HEK293 (cell line): ENCODE results near the gene GEMIN7.

Source experiments
- BCL11A ChIP-seq: fragments of 450-650 bp; formaldehyde crosslinking; IDR thresholded peaks from 2 replicates; pipeline ENCODE4 v1.5.1; 2016; ENCODE audit warnings: low read depth, missing biosample characterization, missing genetic modification characterization
- GLI2 ChIP-seq: fragments of 450-650 bp; formaldehyde crosslinking; IDR thresholded peaks from 2 replicates; pipeline ENCODE4; 2017; ENCODE audit warnings: missing biosample characterization, missing genetic modification characterization, low read depth, borderline replicate concordance
- GLI4 ChIP-seq: fragments of 450-650 bp; formaldehyde crosslinking; IDR thresholded peaks from 2 replicates; pipeline ENCODE4 v1.5.1; 2016; ENCODE audit warnings: missing biosample characterization, missing genetic modification characterization
- KLF16 ChIP-seq: fragments of 450-650 bp; formaldehyde crosslinking; IDR thresholded peaks from 2 replicates; pipeline ENCODE4 v1.5.1; 2017; ENCODE audit warnings: missing biosample characterization, missing genetic modification characterization
- KLF7 ChIP-seq: fragments of 450-650 bp; formaldehyde crosslinking; IDR thresholded peaks from 2 replicates; pipeline ENCODE4 v1.5.1; 2016; ENCODE audit warnings: missing biosample characterization, missing genetic modification characterization, borderline replicate concordance
- MYNN ChIP-seq: fragments of 450-650 bp; formaldehyde crosslinking; IDR thresholded peaks from 2 replicates; pipeline ENCODE4 v1.5.1; 2016; ENCODE audit warnings: missing biosample characterization, missing genetic modification characterization, borderline replicate concordance
- OSR2 ChIP-seq: fragments of 450-650 bp; formaldehyde crosslinking; IDR thresholded peaks from 2 replicates; pipeline ENCODE4 v1.5.1; 2016; ENCODE audit warnings: missing biosample characterization, missing genetic modification characterization
- RBAK ChIP-seq: fragments of 450-650 bp; formaldehyde crosslinking; IDR thresholded peaks from 2 replicates; pipeline ENCODE4 v1.5.1; 2016; ENCODE audit warnings: missing biosample characterization, missing genetic modification characterization
- SETDB1 ChIP-seq: IDR thresholded peaks from one replicate; pipeline ENCODE4 v1.6.1; 2017; ENCODE audit warnings: mild to moderate bottlenecking, low read length, moderate library complexity, mixed read lengths; ENCODE audit not compliant: insufficient read length
- SP3 ChIP-seq: fragments of 450-650 bp; formaldehyde crosslinking; IDR thresholded peaks from 2 replicates; pipeline ENCODE4 v1.5.1; 2016; ENCODE audit warnings: missing biosample characterization, missing genetic modification characterization
- SP7 ChIP-seq: fragments of 450-650 bp; formaldehyde crosslinking; IDR thresholded peaks from 2 replicates; pipeline ENCODE4 v1.5.1; 2016; ENCODE audit warnings: missing biosample characterization, missing genetic modification characterization
- ZBTB8A ChIP-seq: fragments of 450-650 bp; formaldehyde crosslinking; IDR thresholded peaks from 2 replicates; pipeline ENCODE4 v1.5.1; 2016; ENCODE audit warnings: missing biosample characterization, missing genetic modification characterization
- ZNF274 ChIP-seq, 2 experiments: fragments of 200-500 bp in 1 of 2; fragments of 450-650 bp in 1 of 2; sonication (Bioruptor generic) in 1 of 2; formaldehyde crosslinking in 1 of 2; IDR thresholded peaks; 2 replicates each; pipeline versions ENCODE4 v1.5.1 to v1.6.1; 2014 to 2016; ENCODE audit warnings: borderline replicate concordance in 1 of 2, inconsistent platforms in 1 of 2, low read length in 1 of 2, missing biosample characterization in 1 of 2, missing genetic modification characterization in 1 of 2
- ZNF366 ChIP-seq: fragments of 450-650 bp; formaldehyde crosslinking; conservative IDR thresholded peaks from 2 replicates; pipeline ENCODE4 v1.5.1; 2016; ENCODE audit warnings: missing biosample characterization, missing genetic modification characterization
- ZNF404 ChIP-seq: fragments of 450-650 bp; formaldehyde crosslinking; IDR thresholded peaks from 2 replicates; pipeline ENCODE4 v1.5.1; 2017; ENCODE audit warnings: missing biosample characterization, missing genetic modification characterization
- ZNF521 ChIP-seq: fragments of 450-650 bp; formaldehyde crosslinking; IDR thresholded peaks from 2 replicates; pipeline ENCODE4 v1.5.1; 2017; ENCODE audit warnings: missing biosample characterization, mild to moderate bottlenecking, missing genetic modification characterization
- ZNF529 ChIP-seq: fragments of 450-650 bp; formaldehyde crosslinking; IDR thresholded peaks from 2 replicates; pipeline ENCODE4 v1.5.1; 2017; ENCODE audit warnings: missing genetic modification characterization, missing biosample characterization; ENCODE audit not compliant: insufficient replicate concordance
- ZNF571 ChIP-seq: fragments of 450-650 bp; formaldehyde crosslinking; IDR thresholded peaks from 2 replicates; pipeline ENCODE4 v1.5.0; 2017; ENCODE audit warnings: missing biosample characterization, missing genetic modification characterization
- ZNF660 ChIP-seq: fragments of 450-650 bp; IDR thresholded peaks from 2 replicates; pipeline ENCODE4 v1.5.1; 2018; ENCODE audit warnings: missing biosample characterization, mild to moderate bottlenecking, missing genetic modification characterization
- ZNF777 ChIP-seq: fragments of 450-650 bp; formaldehyde crosslinking; IDR thresholded peaks from 2 replicates; pipeline ENCODE4 v1.5.1; 2017; ENCODE audit warnings: missing biosample characterization, missing genetic modification characterization, borderline replicate concordance
- ZSCAN30 ChIP-seq: fragments of 450-650 bp; IDR thresholded peaks from 2 replicates; pipeline ENCODE4 v1.5.1; 2018; ENCODE audit warnings: missing biosample characterization, mild to moderate bottlenecking, missing genetic modification characterization, moderate library complexity
- TF ChIP-seq, protein P1 (sequence below): fragments of 450-650 bp; formaldehyde crosslinking; IDR thresholded peaks from 2 replicates; pipeline ENCODE4 v1.5.1; 2016; ENCODE audit warnings: missing biosample characterization, missing genetic modification characterization
- TF ChIP-seq, protein P2 (sequence below): fragments of 450-650 bp; formaldehyde crosslinking; IDR thresholded peaks from 2 replicates; pipeline ENCODE4 v1.5.1; 2016; ENCODE audit warnings: missing biosample characterization, missing genetic modification characterization, borderline replicate concordance
- TF ChIP-seq, protein P3 (sequence below): fragments of 450-650 bp; formaldehyde crosslinking; IDR thresholded peaks from 2 replicates; pipeline ENCODE4 v1.5.1; 2017; ENCODE audit warnings: missing biosample characterization, missing genetic modification characterization
- TF ChIP-seq, protein P4 (sequence below): fragments of 450-650 bp; formaldehyde crosslinking; IDR thresholded peaks from 2 replicates; pipeline ENCODE4 v1.5.1; 2016; ENCODE audit warnings: missing biosample characterization, missing genetic modification characterization
- TF ChIP-seq, protein P5 (sequence below): fragments of 450-650 bp; formaldehyde crosslinking; IDR thresholded peaks from 2 replicates; pipeline ENCODE4 v1.5.1; 2016; ENCODE audit warnings: missing biosample characterization, missing genetic modification characterization
- TF ChIP-seq, protein P6 (sequence below): fragments of 450-650 bp; formaldehyde crosslinking; IDR thresholded peaks from 2 replicates; pipeline ENCODE4 v1.5.1; 2017; ENCODE audit warnings: missing biosample characterization, missing genetic modification characterization

GEMIN7 gene

DNA sequence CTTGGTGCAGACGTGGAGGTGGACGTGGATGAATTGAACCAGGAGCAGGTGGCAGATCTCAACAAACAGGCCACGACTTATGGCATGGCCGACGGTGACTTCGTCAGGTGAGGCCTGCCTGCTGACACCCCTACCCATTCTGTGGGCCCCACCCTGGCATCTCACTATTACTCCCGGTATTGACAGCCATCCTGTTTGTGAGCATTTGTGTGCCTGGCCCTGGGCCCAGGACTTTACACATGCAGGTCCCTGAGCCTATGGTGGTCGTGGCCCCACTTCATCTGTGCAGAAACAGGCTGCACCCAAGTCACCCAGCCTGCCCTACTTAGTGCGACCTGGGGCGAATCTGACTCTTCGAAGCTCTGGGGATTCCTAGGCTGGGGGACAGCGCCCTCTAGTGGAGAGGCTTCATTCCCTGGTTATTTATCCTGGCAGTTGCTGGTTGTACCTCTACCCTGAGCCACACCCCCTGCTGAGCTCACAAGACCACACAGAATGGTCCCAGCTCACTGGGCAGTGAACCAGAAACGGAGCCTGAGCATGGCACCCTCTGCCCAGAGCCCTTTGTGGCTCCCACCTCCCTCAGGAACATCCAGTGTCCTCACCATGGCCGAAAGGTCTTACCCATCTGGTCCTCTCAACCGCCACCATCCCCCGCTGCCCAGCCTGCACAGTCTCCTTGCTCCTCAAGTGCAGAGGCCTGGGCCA lies 19.6 kb upstream of the GEMIN7 start (continued):
- TF ChIP-seq ZNF274 (IDR thresholded peaks at IDR 0.05; ENCODE audit: low read length) (no peak), ZNF274 (tag by site-specific recombination; IDR thresholded peaks at IDR 0.05; ENCODE audit: borderline replicate concordance) (no peak), MYNN (no peak), ZNF521 (no peak), ZSCAN30 (tag by site-specific recombination) (0 out of 2 replicates have a peak, but pooled peaks have one; percentile 37), ZNF366 (tag by site-specific recombination) (no peak), SP7 (tag by site-specific recombination) (no peak), KLF7 (no peak), SETDB1 (no peak), GLI4 (tag by site-specific recombination) (no peak), ZNF571 (tag by site-specific recombination) (no peak), ZNF404 (tag by site-specific recombination) (no peak), ZNF777 (no peak), ZNF660 (peak; percentile 61; the same call in 1 of the 2 replicates), GLI2 (tag by site-specific recombination) (no peak), ZNF529 (tag by site-specific recombination) (no peak), SP3 (tag by site-specific recombination) (no peak), ZBTB8A (tag by site-specific recombination) (no peak), KLF16 (tag by site-specific recombination) (peak; percentile 43; the same call in 1 of the 2 replicates), OSR2 (tag by site-specific recombination) (no peak), BCL11A (tag by site-specific recombination) (no peak), RBAK (tag by site-specific recombination) (no peak)
- TF ChIP-seq, protein P1, sequence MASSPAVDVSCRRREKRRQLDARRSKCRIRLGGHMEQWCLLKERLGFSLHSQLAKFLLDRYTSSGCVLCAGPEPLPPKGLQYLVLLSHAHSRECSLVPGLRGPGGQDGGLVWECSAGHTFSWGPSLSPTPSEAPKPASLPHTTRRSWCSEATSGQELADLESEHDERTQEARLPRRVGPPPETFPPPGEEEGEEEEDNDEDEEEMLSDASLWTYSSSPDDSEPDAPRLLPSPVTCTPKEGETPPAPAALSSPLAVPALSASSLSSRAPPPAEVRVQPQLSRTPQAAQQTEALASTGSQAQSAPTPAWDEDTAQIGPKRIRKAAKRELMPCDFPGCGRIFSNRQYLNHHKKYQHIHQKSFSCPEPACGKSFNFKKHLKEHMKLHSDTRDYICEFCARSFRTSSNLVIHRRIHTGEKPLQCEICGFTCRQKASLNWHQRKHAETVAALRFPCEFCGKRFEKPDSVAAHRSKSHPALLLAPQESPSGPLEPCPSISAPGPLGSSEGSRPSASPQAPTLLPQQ (tag by site-specific recombination) = peak; percentile 97
- TF ChIP-seq, protein P2, sequence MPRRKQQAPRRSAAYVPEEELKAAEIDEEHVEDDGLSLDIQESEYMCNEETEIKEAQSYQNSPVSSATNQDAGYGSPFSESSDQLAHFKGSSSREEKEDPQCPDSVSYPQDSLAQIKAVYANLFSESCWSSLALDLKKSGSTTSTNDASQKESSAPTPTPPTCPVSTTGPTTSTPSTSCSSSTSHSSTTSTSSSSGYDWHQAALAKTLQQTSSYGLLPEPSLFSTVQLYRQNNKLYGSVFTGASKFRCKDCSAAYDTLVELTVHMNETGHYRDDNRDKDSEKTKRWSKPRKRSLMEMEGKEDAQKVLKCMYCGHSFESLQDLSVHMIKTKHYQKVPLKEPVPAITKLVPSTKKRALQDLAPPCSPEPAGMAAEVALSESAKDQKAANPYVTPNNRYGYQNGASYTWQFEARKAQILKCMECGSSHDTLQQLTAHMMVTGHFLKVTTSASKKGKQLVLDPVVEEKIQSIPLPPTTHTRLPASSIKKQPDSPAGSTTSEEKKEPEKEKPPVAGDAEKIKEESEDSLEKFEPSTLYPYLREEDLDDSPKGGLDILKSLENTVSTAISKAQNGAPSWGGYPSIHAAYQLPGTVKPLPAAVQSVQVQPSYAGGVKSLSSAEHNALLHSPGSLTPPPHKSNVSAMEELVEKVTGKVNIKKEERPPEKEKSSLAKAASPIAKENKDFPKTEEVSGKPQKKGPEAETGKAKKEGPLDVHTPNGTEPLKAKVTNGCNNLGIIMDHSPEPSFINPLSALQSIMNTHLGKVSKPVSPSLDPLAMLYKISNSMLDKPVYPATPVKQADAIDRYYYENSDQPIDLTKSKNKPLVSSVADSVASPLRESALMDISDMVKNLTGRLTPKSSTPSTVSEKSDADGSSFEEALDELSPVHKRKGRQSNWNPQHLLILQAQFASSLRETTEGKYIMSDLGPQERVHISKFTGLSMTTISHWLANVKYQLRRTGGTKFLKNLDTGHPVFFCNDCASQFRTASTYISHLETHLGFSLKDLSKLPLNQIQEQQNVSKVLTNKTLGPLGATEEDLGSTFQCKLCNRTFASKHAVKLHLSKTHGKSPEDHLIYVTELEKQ (tag by site-specific recombination) = no peak
- TF ChIP-seq, protein P3, sequence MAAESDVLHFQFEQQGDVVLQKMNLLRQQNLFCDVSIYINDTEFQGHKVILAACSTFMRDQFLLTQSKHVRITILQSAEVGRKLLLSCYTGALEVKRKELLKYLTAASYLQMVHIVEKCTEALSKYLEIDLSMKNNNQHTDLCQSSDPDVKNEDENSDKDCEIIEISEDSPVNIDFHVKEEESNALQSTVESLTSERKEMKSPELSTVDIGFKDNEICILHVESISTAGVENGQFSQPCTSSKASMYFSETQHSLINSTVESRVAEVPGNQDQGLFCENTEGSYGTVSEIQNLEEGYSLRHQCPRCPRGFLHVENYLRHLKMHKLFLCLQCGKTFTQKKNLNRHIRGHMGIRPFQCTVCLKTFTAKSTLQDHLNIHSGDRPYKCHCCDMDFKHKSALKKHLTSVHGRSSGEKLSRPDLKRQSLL (tag by site-specific recombination) = no peak
- TF ChIP-seq, protein P4, sequence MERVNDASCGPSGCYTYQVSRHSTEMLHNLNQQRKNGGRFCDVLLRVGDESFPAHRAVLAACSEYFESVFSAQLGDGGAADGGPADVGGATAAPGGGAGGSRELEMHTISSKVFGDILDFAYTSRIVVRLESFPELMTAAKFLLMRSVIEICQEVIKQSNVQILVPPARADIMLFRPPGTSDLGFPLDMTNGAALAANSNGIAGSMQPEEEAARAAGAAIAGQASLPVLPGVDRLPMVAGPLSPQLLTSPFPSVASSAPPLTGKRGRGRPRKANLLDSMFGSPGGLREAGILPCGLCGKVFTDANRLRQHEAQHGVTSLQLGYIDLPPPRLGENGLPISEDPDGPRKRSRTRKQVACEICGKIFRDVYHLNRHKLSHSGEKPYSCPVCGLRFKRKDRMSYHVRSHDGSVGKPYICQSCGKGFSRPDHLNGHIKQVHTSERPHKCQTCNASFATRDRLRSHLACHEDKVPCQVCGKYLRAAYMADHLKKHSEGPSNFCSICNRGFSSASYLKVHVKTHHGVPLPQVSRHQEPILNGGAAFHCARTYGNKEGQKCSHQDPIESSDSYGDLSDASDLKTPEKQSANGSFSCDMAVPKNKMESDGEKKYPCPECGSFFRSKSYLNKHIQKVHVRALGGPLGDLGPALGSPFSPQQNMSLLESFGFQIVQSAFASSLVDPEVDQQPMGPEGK (tag by site-specific recombination) = 0 out of 2 replicates have a peak, but pooled peaks have one; percentile 7
- TF ChIP-seq, protein P5, sequence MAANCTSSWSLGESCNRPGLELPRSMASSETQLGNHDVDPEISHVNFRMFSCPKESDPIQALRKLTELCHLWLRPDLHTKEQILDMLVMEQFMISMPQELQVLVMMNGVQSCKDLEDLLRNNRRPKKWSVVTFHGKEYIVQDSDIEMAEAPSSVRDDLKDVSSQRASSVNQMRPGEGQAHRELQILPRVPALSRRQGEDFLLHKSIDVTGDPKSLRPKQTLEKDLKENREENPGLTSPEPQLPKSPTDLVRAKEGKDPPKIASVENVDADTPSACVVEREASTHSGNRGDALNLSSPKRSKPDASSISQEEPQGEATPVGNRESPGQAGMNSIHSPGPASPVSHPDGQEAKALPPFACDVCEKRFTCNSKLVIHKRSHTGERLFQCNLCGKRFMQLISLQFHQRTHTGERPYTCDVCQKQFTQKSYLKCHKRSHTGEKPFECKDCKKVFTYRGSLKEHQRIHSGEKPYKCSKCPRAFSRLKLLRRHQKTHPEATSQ = no peak
- TF ChIP-seq, protein P6, sequence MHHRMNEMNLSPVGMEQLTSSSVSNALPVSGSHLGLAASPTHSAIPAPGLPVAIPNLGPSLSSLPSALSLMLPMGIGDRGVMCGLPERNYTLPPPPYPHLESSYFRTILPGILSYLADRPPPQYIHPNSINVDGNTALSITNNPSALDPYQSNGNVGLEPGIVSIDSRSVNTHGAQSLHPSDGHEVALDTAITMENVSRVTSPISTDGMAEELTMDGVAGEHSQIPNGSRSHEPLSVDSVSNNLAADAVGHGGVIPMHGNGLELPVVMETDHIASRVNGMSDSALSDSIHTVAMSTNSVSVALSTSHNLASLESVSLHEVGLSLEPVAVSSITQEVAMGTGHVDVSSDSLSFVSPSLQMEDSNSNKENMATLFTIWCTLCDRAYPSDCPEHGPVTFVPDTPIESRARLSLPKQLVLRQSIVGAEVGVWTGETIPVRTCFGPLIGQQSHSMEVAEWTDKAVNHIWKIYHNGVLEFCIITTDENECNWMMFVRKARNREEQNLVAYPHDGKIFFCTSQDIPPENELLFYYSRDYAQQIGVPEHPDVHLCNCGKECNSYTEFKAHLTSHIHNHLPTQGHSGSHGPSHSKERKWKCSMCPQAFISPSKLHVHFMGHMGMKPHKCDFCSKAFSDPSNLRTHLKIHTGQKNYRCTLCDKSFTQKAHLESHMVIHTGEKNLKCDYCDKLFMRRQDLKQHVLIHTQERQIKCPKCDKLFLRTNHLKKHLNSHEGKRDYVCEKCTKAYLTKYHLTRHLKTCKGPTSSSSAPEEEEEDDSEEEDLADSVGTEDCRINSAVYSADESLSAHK (tag by site-specific recombination) = no peak
